Mammary epithelial cell (primary cell): ENCODE measurements around the gene ZNF821.

Experiments
- CTCF ChIP-seq, 2 donors: IDR thresholded peaks in 1 of 2; conservative IDR thresholded peaks in 1 of 2; 2 replicates each; pipeline ENCODE4 v1.5.1; 2011 to 2012; ENCODE audit warnings: inconsistent platforms in 2 of 2, low read length in 2 of 2, mild to moderate bottlenecking in 2 of 2, control low read depth in 1 of 2, low read depth in 1 of 2; ENCODE audit not compliant: insufficient read depth in 1 of 2; ENCODE audit errors: extremely low read depth in 1 of 2
- EZH2 ChIP-seq: IDR thresholded peaks from 2 replicates; pipeline ENCODE4 v1.6.1; 2012; ENCODE audit warnings: low read length, inconsistent platforms, borderline replicate concordance

DNA sequence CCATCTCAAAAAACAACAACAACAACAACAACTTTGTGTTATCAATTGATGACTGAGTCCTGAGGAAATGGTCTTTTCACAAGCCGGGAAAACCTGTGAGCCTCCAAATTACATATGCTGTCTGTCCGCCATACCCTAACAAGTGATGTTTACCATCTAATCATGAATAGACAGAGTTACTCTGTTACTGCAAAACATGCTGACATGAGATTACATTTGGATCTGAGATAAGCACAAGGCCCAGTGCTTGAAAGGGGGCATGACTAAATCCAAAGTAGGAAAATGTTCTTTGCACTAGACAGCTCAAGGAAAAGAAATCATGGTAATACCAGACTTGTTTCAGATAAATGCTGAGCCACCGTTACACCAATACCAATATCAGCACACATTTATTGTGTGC is 46.8 kb downstream of the ZNF821 start:
- TF ChIP-seq CTCF (conservative IDR thresholded peaks at IDR 0.05 in 1 of 2, IDR thresholded peaks at IDR 0.05 in 1 of 2; ENCODE audit: extremely low read depth in 1 of 2, insufficient read depth in 1 of 2, low read depth in 1 of 2, low read length in 2 of 2): no peak
- TF ChIP-seq EZH2: no peak
